Skeletal muscle satellite cell (primary cell): Measurements from ENCODE around the gene RAB43.

ENCODE experiments used
- H3K27me3 ChIP-seq: 2 replicates; pipeline ENCODE4 v1.7.0; 2013; ENCODE audit warnings: low read length; ENCODE audit not compliant: control insufficient read depth, insufficient read depth
- H3K36me3 ChIP-seq: 2 replicates; pipeline ENCODE4 v1.7.0; 2013; ENCODE audit warnings: mild to moderate bottlenecking, control low read depth, low read length; ENCODE audit not compliant: insufficient read depth
- H3K4me1 ChIP-seq: 2 replicates; pipeline ENCODE4 v1.7.0; 2013; ENCODE audit warnings: low read length; ENCODE audit not compliant: control insufficient read depth, insufficient read depth
- H3K4me2 ChIP-seq: 2 replicates; pipeline ENCODE4 v1.7.0; 2013; ENCODE audit warnings: mild to moderate bottlenecking, low read length
- H3K4me3 ChIP-seq: 2 replicates; pipeline ENCODE4 v1.7.0; 2013; ENCODE audit warnings: low read length
- H3K9ac ChIP-seq: 2 replicates; pipeline ENCODE4 v1.7.0; 2013; ENCODE audit warnings: mild to moderate bottlenecking, low read depth, low read length, moderate library complexity
- H3K9me3 ChIP-seq: replicated peaks from 2 replicates; pipeline ENCODE4 v1.7.0; 2013; ENCODE audit warnings: mild to moderate bottlenecking, control low read depth, low read length

Gene RAB43

DNA sequence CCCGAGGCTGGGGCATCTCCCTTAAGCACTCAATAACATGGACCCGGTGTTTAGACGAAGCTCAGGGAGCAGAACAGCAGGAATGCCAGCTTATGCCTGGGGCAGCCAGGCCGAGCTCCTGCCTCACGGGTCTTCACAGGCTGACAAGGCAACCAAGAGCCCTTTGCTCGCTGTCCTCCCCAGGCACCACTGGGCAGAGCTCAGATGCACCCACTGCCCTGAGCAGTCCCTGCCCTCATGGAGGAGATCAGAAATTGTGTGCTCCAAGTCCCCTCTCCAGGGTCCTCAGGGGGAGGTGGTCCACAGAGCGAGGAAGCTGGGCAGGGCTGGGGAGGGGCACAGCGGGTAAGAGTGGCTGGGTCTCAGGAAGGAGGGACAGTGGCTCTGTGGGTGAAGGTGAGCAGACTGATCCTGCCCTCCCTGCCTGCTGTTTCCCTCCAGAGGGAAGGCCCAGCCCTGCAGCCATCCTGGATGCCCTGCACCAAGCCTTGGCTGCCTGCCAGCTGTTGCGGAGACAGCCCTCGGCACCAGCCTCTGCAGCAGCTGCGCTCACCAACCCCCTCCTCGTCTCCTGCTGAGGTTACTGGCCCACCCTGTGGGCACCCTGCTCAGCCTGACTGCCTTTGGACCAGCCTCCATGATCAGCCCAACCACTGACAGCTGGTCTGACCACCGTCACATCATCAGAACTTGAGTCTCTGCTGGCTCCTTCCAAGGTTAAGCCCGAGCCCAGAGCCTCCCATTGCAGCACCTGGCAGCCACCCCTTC lies 82.1 kb downstream of the RAB43 start:
- no peaks in the 10 kb centered on the region for H3K9me3 ChIP-seq
- H3K9ac ChIP-seq, result no peak overlapping the region
- H3K36me3 ChIP-seq, result no peaks in the 10 kb centered on the region
- H3K27me3 ChIP-seq, result peaks cover 59% of the 10 kb centered on the region
- H3K4me3 ChIP-seq, result no peak overlapping the region
- no peak overlapping the region for H3K4me2 ChIP-seq
- H3K4me1 ChIP-seq, result no peaks in the 10 kb centered on the region

DNA sequence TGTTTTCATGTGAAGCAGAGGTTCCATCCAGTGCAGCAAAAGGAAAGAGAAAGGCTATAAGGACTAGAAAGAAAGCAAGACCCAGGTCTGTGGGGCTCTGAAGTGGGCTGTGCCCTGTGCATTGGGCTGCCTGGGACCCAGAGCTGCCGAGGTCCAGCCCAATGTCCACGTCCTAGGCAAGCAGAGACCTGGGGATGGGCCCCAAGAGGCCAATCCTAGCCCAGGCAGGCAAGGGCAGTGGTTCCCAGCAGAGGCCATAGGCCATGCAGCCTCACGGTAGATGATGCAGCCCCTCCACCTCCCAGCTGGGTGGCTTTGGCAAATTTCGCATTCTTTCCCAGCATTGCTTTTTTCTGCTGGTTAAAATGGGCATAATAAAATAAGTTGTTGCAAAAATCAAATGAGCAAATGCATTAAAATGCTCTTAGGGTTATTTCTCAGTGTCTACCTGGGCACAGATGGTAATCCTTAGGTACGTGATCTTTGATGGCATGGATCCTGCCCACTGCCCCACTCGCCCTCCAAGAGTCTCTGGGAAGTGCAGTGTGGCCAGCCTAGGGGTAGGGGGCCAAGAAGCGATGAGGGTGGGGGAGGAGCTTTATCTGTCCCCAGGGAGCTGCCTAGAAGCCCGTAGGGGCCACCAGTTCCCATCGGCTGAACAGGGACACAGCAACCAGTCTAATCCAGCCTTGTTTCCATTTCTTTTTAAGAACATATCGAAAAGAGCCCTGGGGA lies 83.3 kb downstream of the RAB43 start:
- H3K27me3 ChIP-seq, result peaks cover 57% of the 10 kb centered on the region
- H3K9ac ChIP-seq, result no peak overlapping the region
- no peaks in the 10 kb centered on the region for H3K36me3 ChIP-seq
- no peaks in the 10 kb centered on the region for H3K4me1 ChIP-seq
- no peak overlapping the region for H3K4me2 ChIP-seq
- H3K4me3 ChIP-seq, result no peak overlapping the region
- H3K9me3 ChIP-seq, result no peaks in the 10 kb centered on the region
